Keratinocyte (primary cell): ENCODE measurements around the gene ARPC1B. TPM values are rescaled to one million over a fixed set of nuclear protein-coding genes. Genes with fewer than 3 reads are reported as not detected.

Experiments
- DNase-seq: peaks from one replicate; pipeline ENCODE4 v3.0.0-alpha.2; 2011; ENCODE audit warnings: low read depth, missing footprints, low spot score
- FAIRE-seq: peaks from 2 replicates; lab custom pipeline; 2011; peaks lifted over from hg19 to GRCh38; lab: Jason Lieb, UNC
- H2AFZ ChIP-seq: 2 replicates; pipeline ENCODE4 v1.6.0; 2012; ENCODE audit warnings: low read length, control low read depth, inconsistent platforms; ENCODE audit not compliant: control insufficient read depth
- H3K27ac ChIP-seq: 2 replicates; pipeline ENCODE4 v1.5.1; 2011; ENCODE audit warnings: low read length; ENCODE audit not compliant: control insufficient read depth, insufficient read depth
- H3K27me3 ChIP-seq: 3 replicates; pipeline ENCODE4 v1.6.0; 2011; ENCODE audit warnings: low read length; ENCODE audit not compliant: control insufficient read depth, insufficient read depth; ENCODE audit errors: extremely low read depth
- H3K36me3 ChIP-seq, 2 experiments: 2 replicates in 1 of 2; 3 replicates in 1 of 2; pipeline ENCODE4 v1.5.1; 2011; ENCODE audit warnings: low read length in 2 of 2, mild to moderate bottlenecking in 1 of 2; ENCODE audit not compliant: control insufficient read depth in 2 of 2, insufficient read depth in 2 of 2; ENCODE audit errors: extremely low read depth in 1 of 2
- H3K4me1 ChIP-seq: 3 replicates; pipeline ENCODE4 v1.5.1; 2011; ENCODE audit warnings: low read length; ENCODE audit not compliant: control insufficient read depth, insufficient read depth; ENCODE audit errors: extremely low read depth
- H3K4me2 ChIP-seq: 3 replicates; pipeline ENCODE4 v1.6.0; 2011; ENCODE audit warnings: low read depth, low read length; ENCODE audit not compliant: control insufficient read depth, insufficient read depth; ENCODE audit errors: extremely low read depth
- H3K4me3 ChIP-seq, 3 experiments: fragments of 200-600 bp in 1 of 3; sonication (generic) in 1 of 3; 2 replicates in 2 of 3; 3 replicates in 1 of 3; pipeline ENCODE4 v1.5.1; 2011 to 2016; ENCODE audit warnings: low read length in 3 of 3, mild to moderate bottlenecking in 3 of 3, control low read depth in 2 of 3, inconsistent platforms in 1 of 3, low read depth in 1 of 3, mixed read lengths in 1 of 3, mixed run types in 1 of 3, moderate library complexity in 1 of 3; ENCODE audit not compliant: control insufficient read depth in 2 of 3, insufficient read depth in 2 of 3; ENCODE audit errors: extremely low read depth in 1 of 3
- H3K79me2 ChIP-seq: 2 replicates; pipeline ENCODE4 v1.6.0; 2012; ENCODE audit warnings: low read length; ENCODE audit not compliant: control insufficient read depth, insufficient read depth
- H3K9ac ChIP-seq: 3 replicates; pipeline ENCODE4 v1.6.0; 2011; ENCODE audit warnings: low read length; ENCODE audit not compliant: control insufficient read depth, insufficient read depth; ENCODE audit errors: extremely low read depth
- H3K9me1 ChIP-seq: 3 replicates; pipeline ENCODE4 v1.6.0; 2011; ENCODE audit warnings: low read length; ENCODE audit not compliant: control insufficient read depth, insufficient read depth; ENCODE audit errors: extremely low read depth
- H3K9me3 ChIP-seq: 2 replicates; pipeline ENCODE4 v1.5.1; 2012; ENCODE audit warnings: low read depth, low read length; ENCODE audit not compliant: control insufficient read depth
- H4K20me1 ChIP-seq: 3 replicates; pipeline ENCODE4 v1.6.0; 2011; ENCODE audit warnings: low read length; ENCODE audit not compliant: control insufficient read depth, insufficient read depth; ENCODE audit errors: extremely low read depth
- EZH2 ChIP-seq: IDR thresholded peaks from one replicate; pipeline ENCODE4 v1.6.1; 2012; ENCODE audit warnings: inconsistent platforms, mild to moderate bottlenecking, low read length, moderate library complexity
- dilution Hi-C: fragments of 300-500 bp; cut with MboI; formaldehyde crosslinking; loops from one replicate; pipeline ENCODE4 v1.7.0; 2020; ENCODE audit warnings: low sequenced_read_pairs; ENCODE audit not compliant: extremely low pct_ligation_motif_present
- polyA plus RNA-seq, 5 experiments: library from polyadenylated mRNA; depleted of rRNA in 3 of 5; stranded (reverse) in 3 of 5; stranded (forward) in 1 of 5; unstranded in 1 of 5; fragments of >200 nt; gene quantifications; 1 replicate in 1 of 5; 2 replicates in 3 of 5; 3 replicates in 1 of 5; pipeline versions ENCODE4 v1.2.1 to v1.2.3, GENCODE V29; 2011 to 2012; ENCODE audit warnings: missing spikeins in 2 of 5, low read depth in 1 of 5, low replicate concordance in 1 of 5
- TF ChIP-seq, protein P1 (sequence below), 3 experiments: IDR thresholded peaks in 1 of 3; conservative IDR thresholded peaks in 1 of 3; optimal IDR thresholded peaks in 1 of 3; 2 replicates in 2 of 3; 3 replicates in 1 of 3; pipeline versions ENCODE3 to v1.5.1; 2011; ENCODE audit warnings: low read length in 3 of 3, mild to moderate bottlenecking in 3 of 3, moderate library complexity in 2 of 3, control low read depth in 1 of 3, inconsistent platforms in 1 of 3; ENCODE audit not compliant: insufficient read depth in 2 of 3; ENCODE audit errors: extremely low read depth in 1 of 3

ARPC1B gene
- polyA plus RNA-seq, 1 donor (not counting 4 experiments of a cell fraction or from before 2014, with no cell fraction given): 383 TPM

DNA sequence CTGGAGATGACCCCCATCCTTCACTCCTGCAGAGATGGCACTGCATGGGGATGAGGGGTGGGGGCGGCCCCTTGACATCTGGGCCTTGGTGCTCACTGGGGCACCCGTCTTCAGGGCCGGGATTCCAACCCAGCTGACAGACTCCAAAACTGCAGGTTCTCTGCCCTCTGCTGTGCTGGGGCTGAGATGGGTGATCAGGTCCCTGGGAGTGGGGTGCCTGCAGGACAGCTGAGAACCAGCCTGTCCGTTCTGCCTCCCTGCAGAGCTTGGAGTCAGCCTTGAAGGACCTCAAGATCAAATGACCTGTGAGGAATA, 19.6 kb downstream of the ARPC1B start:
- no peak overlapping the region for H3K4me2 ChIP-seq
- H4K20me1 ChIP-seq: peaks cover 40% of the 10 kb centered on the region
- H3K9me3 ChIP-seq: no peaks in the 10 kb centered on the region
- TF ChIP-seq, protein P1, sequence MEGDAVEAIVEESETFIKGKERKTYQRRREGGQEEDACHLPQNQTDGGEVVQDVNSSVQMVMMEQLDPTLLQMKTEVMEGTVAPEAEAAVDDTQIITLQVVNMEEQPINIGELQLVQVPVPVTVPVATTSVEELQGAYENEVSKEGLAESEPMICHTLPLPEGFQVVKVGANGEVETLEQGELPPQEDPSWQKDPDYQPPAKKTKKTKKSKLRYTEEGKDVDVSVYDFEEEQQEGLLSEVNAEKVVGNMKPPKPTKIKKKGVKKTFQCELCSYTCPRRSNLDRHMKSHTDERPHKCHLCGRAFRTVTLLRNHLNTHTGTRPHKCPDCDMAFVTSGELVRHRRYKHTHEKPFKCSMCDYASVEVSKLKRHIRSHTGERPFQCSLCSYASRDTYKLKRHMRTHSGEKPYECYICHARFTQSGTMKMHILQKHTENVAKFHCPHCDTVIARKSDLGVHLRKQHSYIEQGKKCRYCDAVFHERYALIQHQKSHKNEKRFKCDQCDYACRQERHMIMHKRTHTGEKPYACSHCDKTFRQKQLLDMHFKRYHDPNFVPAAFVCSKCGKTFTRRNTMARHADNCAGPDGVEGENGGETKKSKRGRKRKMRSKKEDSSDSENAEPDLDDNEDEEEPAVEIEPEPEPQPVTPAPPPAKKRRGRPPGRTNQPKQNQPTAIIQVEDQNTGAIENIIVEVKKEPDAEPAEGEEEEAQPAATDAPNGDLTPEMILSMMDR (optimal IDR thresholded peaks at IDR 0.05 in 1 of 3, IDR thresholded peaks at IDR 0.05 in 1 of 3, conservative IDR thresholded peaks at IDR 0.05 in 1 of 3; ENCODE audit: extremely low read depth in 1 of 3, insufficient read depth in 2 of 3, low read length in 3 of 3): no peak
- TF ChIP-seq EZH2: no peak
- FAIRE-seq (no peak), DNase-seq (no peak)
- dilution Hi-C loops: no loop called here
- H3K4me1 ChIP-seq: peaks cover 8% of the 10 kb centered on the region
- no peak overlapping the region for H3K9ac ChIP-seq
- H3K79me2 ChIP-seq: peaks cover 6% of the 10 kb centered on the region
- no peaks in the 10 kb centered on the region for H3K27me3 ChIP-seq
- no peaks in the 10 kb centered on the region for H3K9me1 ChIP-seq
- H3K27ac ChIP-seq: no peak overlapping the region
- no peak overlapping the region for H2AFZ ChIP-seq
- H3K4me3 ChIP-seq: no peak overlapping the region
- peaks cover 49 to 53% of the 10 kb centered on the region in 2 experiments for H3K36me3 ChIP-seq

DNA sequence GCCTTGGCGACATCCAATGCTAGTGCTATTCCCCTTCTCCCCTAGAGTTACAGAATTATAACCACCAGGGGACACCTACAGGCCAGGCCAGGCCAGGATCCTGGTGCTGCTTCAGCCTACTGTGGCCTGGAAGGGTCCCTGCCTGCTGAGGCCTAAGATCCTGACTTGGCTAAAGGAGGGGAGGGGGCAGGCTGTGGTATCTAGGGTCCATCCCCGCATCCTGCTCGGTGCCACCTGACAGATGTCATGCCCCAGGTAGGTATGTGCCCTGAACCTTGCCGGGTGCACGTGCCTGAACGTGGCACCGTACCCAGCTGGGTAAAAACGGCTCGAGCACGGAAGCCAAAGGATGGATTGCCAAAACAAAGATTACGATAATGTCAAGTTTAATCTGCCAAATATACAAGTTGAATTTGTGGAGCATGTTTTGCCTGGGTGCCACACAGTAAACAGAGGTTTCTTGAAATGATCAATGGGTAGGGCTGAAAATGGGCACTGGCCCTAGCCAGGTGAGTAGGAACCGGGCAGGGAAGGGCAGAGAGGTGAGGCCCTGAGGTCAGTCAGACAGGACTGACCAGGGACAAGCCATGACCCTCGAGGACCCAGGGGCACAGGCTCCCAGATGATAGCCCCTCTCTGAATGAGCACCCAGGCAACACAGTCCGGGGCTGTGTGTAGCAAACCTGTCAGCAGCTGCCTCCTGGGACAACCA, 21.2 kb downstream of the ARPC1B start:
- Histone ChIP-seq H2AFZ (no peak overlapping the region), H3K27ac (no peak overlapping the region), H3K4me3 (no peak overlapping the region), H3K36me3 (peaks cover 47 to 63% of the 10 kb centered on the region in 2 experiments), H3K9me3 (no peaks in the 10 kb centered on the region), H3K9me1 (no peaks in the 10 kb centered on the region), H3K9ac (no peak overlapping the region), H3K4me1 (peaks cover 8% of the 10 kb centered on the region), H3K4me2 (no peak overlapping the region), H3K79me2 (peaks cover 8% of the 10 kb centered on the region), H4K20me1 (peaks cover 43% of the 10 kb centered on the region), H3K27me3 (no peaks in the 10 kb centered on the region)
- dilution Hi-C loops: no loop called here
- no peak for TF ChIP-seq EZH2
- TF ChIP-seq, protein P1 (optimal IDR thresholded peaks at IDR 0.05 in 1 of 3, IDR thresholded peaks at IDR 0.05 in 1 of 3, conservative IDR thresholded peaks at IDR 0.05 in 1 of 3; ENCODE audit: extremely low read depth in 1 of 3, insufficient read depth in 2 of 3, low read length in 3 of 3): peak in 1 of 3 experiments; percentile 7
- no peak for DNase-seq
- FAIRE-seq: no peak
